Liver (tissue), 9 donors: Measurements from ENCODE around the gene CFAP61. TPM values are rescaled to one million over a fixed set of nuclear protein-coding genes. Genes with fewer than 3 reads are reported as not detected.
"Not testable (repeated sequence)": the region's sequence is repeated elsewhere in the genome, so short reads cannot be mapped to it uniquely, and the experiment has no call there.

ENCODE experiments used
- DNase-seq: peaks from one replicate; pipeline ENCODE4 v3.0.0-alpha.2; 2017; ENCODE audit warnings: low spot score
- H3K27ac ChIP-seq, 2 donors: one replicate each; pipeline ENCODE4 v1.7.0; 2013; ENCODE audit warnings: inconsistent platforms in 2 of 2, low read length in 2 of 2, control low read depth in 1 of 2, low read depth in 1 of 2, mild to moderate bottlenecking in 1 of 2
- H3K27me3 ChIP-seq, 4 donors: one replicate each; pipeline versions ENCODE4 v1.6.1 to v1.7.0; 2013; ENCODE audit warnings: low read length in 3 of 4, inconsistent platforms in 1 of 4, mild to moderate bottlenecking in 1 of 4, moderate library complexity in 1 of 4; ENCODE audit not compliant: control insufficient read depth in 4 of 4, insufficient read depth in 4 of 4
- H3K36me3 ChIP-seq, 4 donors: one replicate each; pipeline versions ENCODE4 v1.6.1 to v1.7.0; 2013; ENCODE audit warnings: low read length in 3 of 4, mild to moderate bottlenecking in 3 of 4, low read depth in 1 of 4, moderate library complexity in 1 of 4; ENCODE audit not compliant: control insufficient read depth in 4 of 4, insufficient read depth in 3 of 4
- H3K4me1 ChIP-seq, 4 donors: one replicate each; pipeline versions ENCODE4 v1.6.1 to v1.7.0; 2013; ENCODE audit warnings: low read length in 3 of 4, mild to moderate bottlenecking in 3 of 4, moderate library complexity in 1 of 4; ENCODE audit not compliant: control insufficient read depth in 4 of 4, insufficient read depth in 4 of 4
- H3K4me3 ChIP-seq, 3 donors: one replicate each; pipeline versions ENCODE4 v1.6.1 to v1.7.0; 2013; ENCODE audit warnings: low read length in 3 of 3, control low read depth in 1 of 3, low read depth in 1 of 3, mild to moderate bottlenecking in 1 of 3
- H3K9ac ChIP-seq, 2 donors: one replicate each; pipeline ENCODE4 v1.7.0; 2013; ENCODE audit warnings: low read length in 2 of 2, mild to moderate bottlenecking in 2 of 2, moderate library complexity in 2 of 2, control low read depth in 1 of 2, low read depth in 1 of 2
- H3K9me3 ChIP-seq, 4 donors: one replicate each; pipeline versions ENCODE4 v1.6.1 to v1.7.0; 2013; ENCODE audit warnings: low read length in 3 of 4; ENCODE audit not compliant: control insufficient read depth in 4 of 4
- EGR1 ChIP-seq, 2 donors: IDR thresholded peaks; 2 replicates each; pipeline ENCODE4 v1.6.1; 2016 to 2018; ENCODE audit warnings: antibody characterized with exemption in 2 of 2, low read depth in 2 of 2
- FOXA1 ChIP-seq: IDR thresholded peaks from 2 replicates; pipeline ENCODE4 v1.6.1; 2016; ENCODE audit warnings: antibody characterized with exemption
- FOXA2 ChIP-seq: IDR thresholded peaks from 2 replicates; pipeline ENCODE4 v1.6.1; 2016; ENCODE audit warnings: antibody characterized with exemption
- HNF4A ChIP-seq, 2 donors: conservative IDR thresholded peaks; 2 replicates each; pipeline ENCODE4 v1.6.1; 2016; ENCODE audit warnings: antibody characterized with exemption in 2 of 2, mild to moderate bottlenecking in 2 of 2
- NR2F2 ChIP-seq: IDR thresholded peaks from 2 replicates; pipeline ENCODE4 v1.6.1; 2016; ENCODE audit warnings: antibody characterized with exemption
- RAD21 ChIP-seq, 2 donors: IDR thresholded peaks; 2 replicates each; pipeline ENCODE4 v1.6.1; 2016; ENCODE audit warnings: antibody characterized with exemption in 2 of 2, mild to moderate bottlenecking in 2 of 2
- RXRA ChIP-seq, 2 donors: IDR thresholded peaks; 2 replicates each; pipeline ENCODE4 v1.6.1; 2017 to 2018; ENCODE audit warnings: antibody characterized with exemption in 2 of 2, mild to moderate bottlenecking in 1 of 2
- TAF1 ChIP-seq: conservative IDR thresholded peaks from 2 replicates; pipeline ENCODE4 v1.6.1; 2016; ENCODE audit warnings: antibody characterized with exemption, mild to moderate bottlenecking
- YY1 ChIP-seq: IDR thresholded peaks from 2 replicates; pipeline ENCODE4 v1.6.1; 2016; ENCODE audit warnings: antibody characterized with exemption, mild to moderate bottlenecking
- WGBS: extraction: QIAGEN DNeasy Blood & Tissue Kit; methylation state at CpG from one replicate; pipeline ENCODE4 v1.1.7; 2013; 5-methylcytosine and 5-hydroxymethylcytosine counted together
- polyA plus RNA-seq, 2 donors: library from polyadenylated mRNA; stranded (reverse) in 1 of 2; unstranded in 1 of 2; fragments of 200-250 nt in 1 of 2; fragments of >200 nt in 1 of 2; fragmentation: Nextera tagmentation in 1 of 2; extraction: Ambion mirVana in 1 of 2; gene quantifications; one replicate each; pipeline versions ENCODE4 v1.2.1 to v1.2.3, GENCODE V29; 2013 to 2015
- total RNA-seq, 2 donors: library from RNA; depleted of rRNA; stranded (reverse); fragments of >200 nt; gene quantifications; one replicate each; pipeline ENCODE4 v1.2.3, GENCODE V29; 2014
- TF ChIP-seq, protein P1 (sequence below): IDR thresholded peaks from 2 replicates; pipeline ENCODE4 v1.6.1; 2016; ENCODE audit warnings: antibody characterized with exemption, mild to moderate bottlenecking
- TF ChIP-seq, protein P2 (sequence below): fragments of 150-350 bp; IDR thresholded peaks from 2 replicates; pipeline ENCODE4 v1.5.1; 2017; ENCODE audit warnings: improper control_type of control experiment, low read depth, low read length; ENCODE audit not compliant: missing input control
- TF ChIP-seq, protein P3 (sequence below): IDR thresholded peaks from 2 replicates; pipeline ENCODE4 v1.6.1; 2016; ENCODE audit warnings: antibody characterized with exemption
- TF ChIP-seq, protein P4 (sequence below): IDR thresholded peaks from 2 replicates; pipeline ENCODE4 v1.6.1; 2016; ENCODE audit warnings: antibody characterized with exemption
- donor health status: healthy.
- donor health status: healthy.
- donor health status: healthy.
- donor health status: healthy.
- donor health status: healthy.

The CFAP61 gene
- total and polyA plus RNA-seq, 4 donors = 0.05 TPM; not detected in 3

DNA sequence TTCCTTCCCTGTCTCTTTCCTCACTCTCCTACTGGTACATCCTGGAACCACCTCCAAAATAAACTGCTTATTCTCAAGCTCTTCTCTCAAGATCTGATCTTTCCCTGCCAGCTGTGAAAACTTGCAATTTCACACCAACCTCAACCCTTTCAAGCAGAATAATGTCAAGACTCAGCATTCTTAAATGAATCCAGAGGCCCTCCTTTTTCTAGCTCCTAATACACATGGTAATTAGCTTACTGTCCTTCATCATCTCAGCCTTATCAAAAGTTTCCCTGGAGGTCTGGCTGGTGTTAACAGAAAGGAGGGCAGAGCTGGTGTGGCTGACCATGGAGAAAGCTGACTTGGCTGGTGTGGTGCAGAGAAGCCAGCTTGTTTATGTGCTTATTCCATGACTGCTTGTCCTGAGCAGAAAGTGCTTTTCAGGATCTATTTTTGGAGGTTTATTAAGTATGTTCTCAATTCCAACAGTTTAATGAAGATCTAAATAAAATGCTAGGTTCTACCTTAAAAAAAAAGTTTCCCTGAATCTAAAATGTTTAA is 50.5 kb downstream of the CFAP61 start (continued):
- TF ChIP-seq, protein P1, sequence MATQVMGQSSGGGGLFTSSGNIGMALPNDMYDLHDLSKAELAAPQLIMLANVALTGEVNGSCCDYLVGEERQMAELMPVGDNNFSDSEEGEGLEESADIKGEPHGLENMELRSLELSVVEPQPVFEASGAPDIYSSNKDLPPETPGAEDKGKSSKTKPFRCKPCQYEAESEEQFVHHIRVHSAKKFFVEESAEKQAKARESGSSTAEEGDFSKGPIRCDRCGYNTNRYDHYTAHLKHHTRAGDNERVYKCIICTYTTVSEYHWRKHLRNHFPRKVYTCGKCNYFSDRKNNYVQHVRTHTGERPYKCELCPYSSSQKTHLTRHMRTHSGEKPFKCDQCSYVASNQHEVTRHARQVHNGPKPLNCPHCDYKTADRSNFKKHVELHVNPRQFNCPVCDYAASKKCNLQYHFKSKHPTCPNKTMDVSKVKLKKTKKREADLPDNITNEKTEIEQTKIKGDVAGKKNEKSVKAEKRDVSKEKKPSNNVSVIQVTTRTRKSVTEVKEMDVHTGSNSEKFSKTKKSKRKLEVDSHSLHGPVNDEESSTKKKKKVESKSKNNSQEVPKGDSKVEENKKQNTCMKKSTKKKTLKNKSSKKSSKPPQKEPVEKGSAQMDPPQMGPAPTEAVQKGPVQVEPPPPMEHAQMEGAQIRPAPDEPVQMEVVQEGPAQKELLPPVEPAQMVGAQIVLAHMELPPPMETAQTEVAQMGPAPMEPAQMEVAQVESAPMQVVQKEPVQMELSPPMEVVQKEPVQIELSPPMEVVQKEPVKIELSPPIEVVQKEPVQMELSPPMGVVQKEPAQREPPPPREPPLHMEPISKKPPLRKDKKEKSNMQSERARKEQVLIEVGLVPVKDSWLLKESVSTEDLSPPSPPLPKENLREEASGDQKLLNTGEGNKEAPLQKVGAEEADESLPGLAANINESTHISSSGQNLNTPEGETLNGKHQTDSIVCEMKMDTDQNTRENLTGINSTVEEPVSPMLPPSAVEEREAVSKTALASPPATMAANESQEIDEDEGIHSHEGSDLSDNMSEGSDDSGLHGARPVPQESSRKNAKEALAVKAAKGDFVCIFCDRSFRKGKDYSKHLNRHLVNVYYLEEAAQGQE = no peak

DNA sequence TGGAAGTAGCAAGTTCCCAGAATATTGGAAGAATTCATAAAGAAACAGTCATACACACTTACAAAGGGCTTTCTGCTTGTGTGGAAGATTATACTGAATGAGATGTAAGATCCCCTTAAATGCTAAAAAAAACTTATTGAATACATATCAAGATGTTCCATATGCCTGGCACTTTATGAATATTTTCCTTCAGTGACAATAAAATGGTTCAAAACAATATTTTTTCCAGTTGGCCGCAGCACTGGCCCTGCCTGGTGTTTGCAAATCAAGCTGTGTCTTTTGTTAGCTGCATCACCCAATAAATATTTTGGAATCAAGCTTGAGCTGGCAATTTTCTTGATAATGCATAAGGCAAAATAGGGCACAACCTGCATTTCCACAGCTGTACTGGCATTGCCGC is 51.2 kb downstream of the CFAP61 start:
- Histone ChIP-seq H3K9ac (no peak overlapping the region), H3K27ac (no peak overlapping the region), H3K4me3 (no peak overlapping the region), H3K4me1 (no peaks in the 10 kb centered on the region), H3K27me3 (peaks cover 0 to 2% (median 0%) of the 10 kb centered on the region in 4 donors), H3K9me3 (no peaks in the 10 kb centered on the region), H3K36me3 (no peaks in the 10 kb centered on the region)
- DNase-seq = no peak
- 93% methylated on average over 2 of the region's 2 CpGs for WGBS
- TF ChIP-seq, protein P2, sequence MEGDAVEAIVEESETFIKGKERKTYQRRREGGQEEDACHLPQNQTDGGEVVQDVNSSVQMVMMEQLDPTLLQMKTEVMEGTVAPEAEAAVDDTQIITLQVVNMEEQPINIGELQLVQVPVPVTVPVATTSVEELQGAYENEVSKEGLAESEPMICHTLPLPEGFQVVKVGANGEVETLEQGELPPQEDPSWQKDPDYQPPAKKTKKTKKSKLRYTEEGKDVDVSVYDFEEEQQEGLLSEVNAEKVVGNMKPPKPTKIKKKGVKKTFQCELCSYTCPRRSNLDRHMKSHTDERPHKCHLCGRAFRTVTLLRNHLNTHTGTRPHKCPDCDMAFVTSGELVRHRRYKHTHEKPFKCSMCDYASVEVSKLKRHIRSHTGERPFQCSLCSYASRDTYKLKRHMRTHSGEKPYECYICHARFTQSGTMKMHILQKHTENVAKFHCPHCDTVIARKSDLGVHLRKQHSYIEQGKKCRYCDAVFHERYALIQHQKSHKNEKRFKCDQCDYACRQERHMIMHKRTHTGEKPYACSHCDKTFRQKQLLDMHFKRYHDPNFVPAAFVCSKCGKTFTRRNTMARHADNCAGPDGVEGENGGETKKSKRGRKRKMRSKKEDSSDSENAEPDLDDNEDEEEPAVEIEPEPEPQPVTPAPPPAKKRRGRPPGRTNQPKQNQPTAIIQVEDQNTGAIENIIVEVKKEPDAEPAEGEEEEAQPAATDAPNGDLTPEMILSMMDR = no peak
- TF ChIP-seq YY1 (no peak), NR2F2 (no peak), TAF1 (no peak), HNF4A (conservative IDR thresholded peaks at IDR 0.05) (no peak), FOXA2 (no peak), RXRA (IDR thresholded peaks at IDR 0.05) (no peak), RAD21 (IDR thresholded peaks at IDR 0.05) (no peak), FOXA1 (no peak), EGR1 (IDR thresholded peaks at IDR 0.05; ENCODE audit: low read depth in 2 of 2) (no peak)
- TF ChIP-seq, protein P1 = no peak
- TF ChIP-seq, protein P3, sequence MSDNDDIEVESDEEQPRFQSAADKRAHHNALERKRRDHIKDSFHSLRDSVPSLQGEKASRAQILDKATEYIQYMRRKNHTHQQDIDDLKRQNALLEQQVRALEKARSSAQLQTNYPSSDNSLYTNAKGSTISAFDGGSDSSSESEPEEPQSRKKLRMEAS = no peak
- TF ChIP-seq, protein P4, sequence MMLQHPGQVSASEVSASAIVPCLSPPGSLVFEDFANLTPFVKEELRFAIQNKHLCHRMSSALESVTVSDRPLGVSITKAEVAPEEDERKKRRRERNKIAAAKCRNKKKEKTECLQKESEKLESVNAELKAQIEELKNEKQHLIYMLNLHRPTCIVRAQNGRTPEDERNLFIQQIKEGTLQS = no peak

DNA sequence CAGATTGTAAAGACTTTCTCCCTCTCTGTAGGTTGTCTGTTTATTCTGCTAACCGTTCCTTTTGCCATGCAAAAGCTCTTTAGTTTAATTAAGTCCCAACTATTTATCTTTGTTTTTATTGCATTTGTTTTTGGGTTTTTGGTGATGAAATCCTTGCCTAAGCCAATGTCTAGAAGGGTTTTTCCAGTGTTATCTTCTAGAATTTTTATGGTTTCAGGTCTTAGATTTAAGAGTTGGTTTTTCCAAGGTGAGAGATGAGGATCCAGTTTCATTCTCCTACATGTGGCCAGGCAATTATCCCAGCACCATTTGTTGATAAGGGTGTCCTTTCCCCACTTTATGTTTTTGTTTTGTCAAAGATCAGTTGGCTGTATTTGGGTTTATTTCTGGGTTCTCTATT is 70.9 kb downstream of the CFAP61 start:
- H3K9ac ChIP-seq, DNase-seq, H3K4me1 ChIP-seq, H3K4me3 ChIP-seq, H3K36me3 ChIP-seq, H3K27me3 ChIP-seq, H3K27ac ChIP-seq: not testable (repeated sequence)
- peaks cover 0 to 19% (median 2%) of the 10 kb centered on the region in 4 donors for H3K9me3 ChIP-seq
- 62% methylated on average over 1 of the region's 1 CpG for WGBS
